Measurements from ENCODE around the gene PREB. TPM values are rescaled to one million over a fixed set of nuclear protein-coding genes. Genes with fewer than 3 reads are reported as not detected.

PREB gene
- total RNA-seq, 1 experiment from 2014 or later = 65.3 TPM

GRCh38 chr2:27143285-27143684 lies 8.8 kb upstream of the PREB start:
- Mint-ChIP-seq H3K27me3 (ENCODE audit: insufficient read depth, unreplicated experiment) (peaks cover 3% of the 10 kb centered on the region), H3K36me3 (ENCODE audit: insufficient read depth, unreplicated experiment) (no peaks in the 10 kb centered on the region)

GRCh38 chr2:27139310-27139709 lies 4.9 kb upstream of the PREB start, which contains the start of gene PRR30:
TSS of gene PRR30 (minus strand) at chr2:27139410. CDS start at chr2:27138329, 1,081 bp downstream.
- Histone ChIP-seq H3K27me3 (replicated peaks; ENCODE audit: control insufficient read depth, insufficient read depth, low read length) (no peaks in the 10 kb centered on the region), H3K9me3 (no peaks in the 10 kb centered on the region), H3K4me1 (no peaks in the 10 kb centered on the region), H3K36me3 (ENCODE audit: control insufficient read depth, insufficient read depth, low read length) (no peaks in the 10 kb centered on the region), H3K4me3 (ENCODE audit: low read depth, low read length) (no peak within 1 kb of the TSS)
- BruUV-seq (replicated peaks) = no TSS peak
- Mint-ChIP-seq H3K9me3 (ENCODE audit: unreplicated experiment) (no peaks in the 10 kb centered on the region), H3K27me3 (ENCODE audit: insufficient read depth, unreplicated experiment) (peaks cover 3% of the 10 kb centered on the region), H3K4me3 (ENCODE audit: unreplicated experiment) (no peak within 1 kb of the TSS), H3K27ac (ENCODE audit: unreplicated experiment) (no peak within 1 kb of the TSS), H3K36me3 (ENCODE audit: insufficient read depth, unreplicated experiment) (peaks cover 18% of the 10 kb centered on the region), H3K4me1 (ENCODE audit: low read depth, unreplicated experiment) (no peaks in the 10 kb centered on the region)
- POLR2A ChIA-PET = no interaction called here
- no peak for DNase-seq
- CTCF ChIA-PET = no interaction called here
- no peak for TF ChIP-seq CTCF (IDR thresholded peaks at IDR 0.05; ENCODE audit: insufficient read depth in 1 of 2, low read depth in 1 of 2, low read length in 1 of 2, severe bottlenecking in 1 of 2, unreplicated experiment in 1 of 2)
- intact Hi-C loops (cut with micrococcal nuclease; ENCODE audit: unreplicated experiment) = no loop called here

More at GRCh38 chr2:27143285-27143684, 8.8 kb upstream of the PREB start:
- no peaks in the 10 kb centered on the region for H3K4me1 Mint-ChIP-seq (ENCODE audit: low read depth, unreplicated experiment)
- no peak overlapping the region for H3K4me3 Mint-ChIP-seq (ENCODE audit: unreplicated experiment)
- intact Hi-C loops (cut with micrococcal nuclease; ENCODE audit: unreplicated experiment) = no loop called here
- peak in 1 of 2 experiments; percentile 17 for DNase-seq
- Histone ChIP-seq H3K36me3 (ENCODE audit: control insufficient read depth, insufficient read depth, low read length) (no peaks in the 10 kb centered on the region), H3K27me3 (replicated peaks; ENCODE audit: control insufficient read depth, insufficient read depth, low read length) (no peaks in the 10 kb centered on the region), H3K4me3 (ENCODE audit: low read depth, low read length) (no peak overlapping the region), H3K4me1 (no peaks in the 10 kb centered on the region), H3K9me3 (no peaks in the 10 kb centered on the region)
- POLR2A ChIA-PET = no interaction called here
- no peak overlapping the region for H3K27ac Mint-ChIP-seq (ENCODE audit: unreplicated experiment)
- no TSS peak for BruUV-seq (replicated peaks)
- H3K9me3 Mint-ChIP-seq (ENCODE audit: unreplicated experiment) = no peaks in the 10 kb centered on the region
- TF ChIP-seq CTCF (IDR thresholded peaks at IDR 0.05; ENCODE audit: insufficient read depth in 1 of 2, low read depth in 1 of 2, low read length in 1 of 2, severe bottlenecking in 1 of 2, unreplicated experiment in 1 of 2) = no peak
- CTCF ChIA-PET = no interaction called here

- Mint-ChIP-seq H3K27me3 (ENCODE audit: insufficient read depth, unreplicated experiment) (peaks cover 1% of the 10 kb centered on the region), H3K27ac (ENCODE audit: unreplicated experiment) (no peak overlapping the region), H3K4me3 (ENCODE audit: unreplicated experiment) (no peak overlapping the region), H3K9me3 (ENCODE audit: unreplicated experiment) (no peaks in the 10 kb centered on the region), H3K4me1 (ENCODE audit: low read depth, unreplicated experiment) (peaks cover 4% of the 10 kb centered on the region), H3K36me3 (ENCODE audit: insufficient read depth, unreplicated experiment) (peaks cover 29% of the 10 kb centered on the region)
- H3K36me3 ChIP-seq (ENCODE audit: control insufficient read depth, insufficient read depth, low read length) = no peaks in the 10 kb centered on the region
- BruUV-seq (replicated peaks) = no TSS peak
- no peak overlapping the region for H3K4me3 ChIP-seq (ENCODE audit: low read depth, low read length)
- H3K4me1 ChIP-seq = peaks cover 5% of the 10 kb centered on the region; the same call in 1 of the 2 replicates
- ChIA-PET POLR2A (no interaction called here), CTCF (no interaction called here)
- intact Hi-C loops (cut with micrococcal nuclease; ENCODE audit: unreplicated experiment) = no loop called here
- DNase-seq = no peak
- H3K9me3 ChIP-seq = no peaks in the 10 kb centered on the region
- no peaks in the 10 kb centered on the region for H3K27me3 ChIP-seq (replicated peaks; ENCODE audit: control insufficient read depth, insufficient read depth, low read length)
- no peak for TF ChIP-seq CTCF (IDR thresholded peaks at IDR 0.05; ENCODE audit: insufficient read depth in 1 of 2, low read depth in 1 of 2, low read length in 1 of 2, severe bottlenecking in 1 of 2, unreplicated experiment in 1 of 2)
These were observed 3.7 kb upstream of the PREB start for GRCh38 chr2:27138111-27138510.

All from Caco-2 (cell line).